ENCODE data around the gene UGGT2.
"Not testable (repeated sequence)": the region's sequence is repeated elsewhere in the genome, so short reads cannot be mapped to it uniquely, and the experiment has no call there.

Gene UGGT2

GRCh38 chr13:95957331-95957730, 95.9 kb downstream of the UGGT2 start:
- DNase-seq (ENCODE audit: low spot score): no peak

- DNase-seq (ENCODE audit: low spot score): no peak
These were observed 96.5 kb downstream of the UGGT2 start for GRCh38 chr13:95956589-95957148.

GRCh38 chr13:95955719-95956118, 97.5 kb downstream of the UGGT2 start:
- no peak for DNase-seq (ENCODE audit: low spot score)

GRCh38 chr13:95955255-95955654, 97.9 kb downstream of the UGGT2 start:
- DNase-seq (ENCODE audit: low spot score): no peak

- no peak for DNase-seq (ENCODE audit: low spot score)
These were observed 98.9 kb downstream of the UGGT2 start for GRCh38 chr13:95954266-95954665.

- no peak for DNase-seq (ENCODE audit: low spot score)
These were observed 103.1 kb downstream of the UGGT2 start for GRCh38 chr13:95950103-95950502.

GRCh38 chr13:95948656-95949055, 104.5 kb downstream of the UGGT2 start:
- DNase-seq (ENCODE audit: low spot score): no peak

- DNase-seq (ENCODE audit: low spot score): no peak
These were observed 115.4 kb downstream of the UGGT2 start for GRCh38 chr13:95937714-95938320.

GRCh38 chr13:95931300-95932025, 121.7 kb downstream of the UGGT2 start:
- no peak for DNase-seq (ENCODE audit: low spot score)

- no peak for DNase-seq (ENCODE audit: low spot score)
These were observed 123.8 kb downstream of the UGGT2 start for GRCh38 chr13:95929430-95929829.

- not testable (repeated sequence) for DNase-seq (ENCODE audit: low spot score)
These were observed 124.8 kb downstream of the UGGT2 start for GRCh38 chr13:95928367-95928906.

GRCh38 chr13:95926231-95926630, 127.0 kb downstream of the UGGT2 start:
- DNase-seq (ENCODE audit: low spot score): no peak

- peak; percentile 3 for DNase-seq (ENCODE audit: low spot score)
These were observed 128.7 kb downstream of the UGGT2 start for GRCh38 chr13:95924389-95924994.

GRCh38 chr13:95921485-95921884, 131.7 kb downstream of the UGGT2 start:
- DNase-seq (ENCODE audit: low spot score): no peak

GRCh38 chr13:95920485-95920884, 132.7 kb downstream of the UGGT2 start:
- DNase-seq (ENCODE audit: low spot score): no peak

GRCh38 chr13:95918860-95919259, 134.3 kb downstream of the UGGT2 start:
- DNase-seq (ENCODE audit: low spot score): no peak

GRCh38 chr13:95914991-95915501, 138.2 kb downstream of the UGGT2 start:
- no peak for DNase-seq (ENCODE audit: low spot score)

GRCh38 chr13:95906999-95907398, 146.2 kb downstream of the UGGT2 start:
- no peak for DNase-seq (ENCODE audit: low spot score)

GRCh38 chr13:95903569-95903968, 149.6 kb downstream of the UGGT2 start:
- DNase-seq (ENCODE audit: low spot score): no peak

- DNase-seq (ENCODE audit: low spot score): no peak
These were observed 150.5 kb downstream of the UGGT2 start for GRCh38 chr13:95902741-95903140.

GRCh38 chr13:95898256-95898655, 154.9 kb downstream of the UGGT2 start:
- no peak for DNase-seq (ENCODE audit: low spot score)

GRCh38 chr13:95896301-95896700, 156.9 kb downstream of the UGGT2 start:
- DNase-seq (ENCODE audit: low spot score): no peak

GRCh38 chr13:95893861-95894260, 159.3 kb downstream of the UGGT2 start:
- DNase-seq (ENCODE audit: low spot score): no peak
